ENCODE measurements around the gene TRAF6.
A peak's percentile ranks its signal among the peaks of the same experiment; 100 is the strongest.
"Not testable (repeated sequence)": the region's sequence is repeated elsewhere in the genome, so short reads cannot be mapped to it uniquely, and the experiment has no call there.

Gene TRAF6, protein sequence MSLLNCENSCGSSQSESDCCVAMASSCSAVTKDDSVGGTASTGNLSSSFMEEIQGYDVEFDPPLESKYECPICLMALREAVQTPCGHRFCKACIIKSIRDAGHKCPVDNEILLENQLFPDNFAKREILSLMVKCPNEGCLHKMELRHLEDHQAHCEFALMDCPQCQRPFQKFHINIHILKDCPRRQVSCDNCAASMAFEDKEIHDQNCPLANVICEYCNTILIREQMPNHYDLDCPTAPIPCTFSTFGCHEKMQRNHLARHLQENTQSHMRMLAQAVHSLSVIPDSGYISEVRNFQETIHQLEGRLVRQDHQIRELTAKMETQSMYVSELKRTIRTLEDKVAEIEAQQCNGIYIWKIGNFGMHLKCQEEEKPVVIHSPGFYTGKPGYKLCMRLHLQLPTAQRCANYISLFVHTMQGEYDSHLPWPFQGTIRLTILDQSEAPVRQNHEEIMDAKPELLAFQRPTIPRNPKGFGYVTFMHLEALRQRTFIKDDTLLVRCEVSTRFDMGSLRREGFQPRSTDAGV
- 39.6 to 45.7 reads per million in 2 donors for total RNA-seq

- peak; percentile 79 to 89 (median 81) for DNase-seq
These were observed at the start of gene TRAF6 for GRCh38 chr11:36509694-36510593. Gene TRAF6 (minus strand): TSS chr11:36510272. CDS start chr11:36501515, 8,757 bp downstream.

- peak in 2 of 5 experiments; percentile 29 to 78 for DNase-seq
These were observed 48.7 kb upstream of the TRAF6 start for GRCh38 chr11:36558571-36559413.

DNA sequence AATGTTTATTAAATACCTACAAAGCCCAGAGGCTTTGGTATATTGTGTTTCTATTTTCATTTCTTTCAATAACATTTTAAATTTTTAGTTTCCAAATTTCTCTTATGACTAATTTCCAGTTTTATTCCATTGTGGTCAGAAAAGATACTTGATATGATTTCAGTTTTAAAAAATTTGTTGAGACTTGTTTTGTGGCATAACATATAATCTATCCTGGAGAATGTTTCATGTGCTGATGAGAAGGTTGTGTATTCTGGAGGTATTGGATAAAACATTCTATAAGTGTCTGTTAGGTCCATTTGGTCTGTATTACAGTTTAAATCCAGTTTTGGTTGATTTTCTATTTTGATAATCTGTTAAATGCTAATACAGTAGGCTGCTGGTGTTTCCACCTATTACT, 47.9 kb upstream of the TRAF6 start:
- no peak for DNase-seq

DNA sequence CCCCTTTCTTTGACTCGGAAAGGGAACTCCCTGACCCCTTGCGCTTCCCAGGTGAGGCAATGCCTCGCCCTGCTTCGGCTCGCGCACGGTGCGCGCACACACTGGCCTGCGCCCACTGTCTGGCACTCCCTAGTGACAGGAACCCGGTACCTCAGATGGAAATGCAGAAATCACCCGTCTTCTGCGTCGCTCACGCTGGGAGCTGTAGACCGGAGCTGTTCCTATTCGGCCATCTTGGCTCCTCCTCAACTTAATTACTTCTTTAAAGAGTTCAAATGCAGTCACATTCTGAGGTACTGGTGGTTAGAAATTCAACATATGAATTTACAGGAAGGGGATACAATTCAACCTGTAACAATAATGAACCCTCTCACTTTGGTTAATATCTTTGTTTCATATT, 47.3 kb upstream of the TRAF6 start:
- DNase-seq: not testable (repeated sequence)

DNA sequence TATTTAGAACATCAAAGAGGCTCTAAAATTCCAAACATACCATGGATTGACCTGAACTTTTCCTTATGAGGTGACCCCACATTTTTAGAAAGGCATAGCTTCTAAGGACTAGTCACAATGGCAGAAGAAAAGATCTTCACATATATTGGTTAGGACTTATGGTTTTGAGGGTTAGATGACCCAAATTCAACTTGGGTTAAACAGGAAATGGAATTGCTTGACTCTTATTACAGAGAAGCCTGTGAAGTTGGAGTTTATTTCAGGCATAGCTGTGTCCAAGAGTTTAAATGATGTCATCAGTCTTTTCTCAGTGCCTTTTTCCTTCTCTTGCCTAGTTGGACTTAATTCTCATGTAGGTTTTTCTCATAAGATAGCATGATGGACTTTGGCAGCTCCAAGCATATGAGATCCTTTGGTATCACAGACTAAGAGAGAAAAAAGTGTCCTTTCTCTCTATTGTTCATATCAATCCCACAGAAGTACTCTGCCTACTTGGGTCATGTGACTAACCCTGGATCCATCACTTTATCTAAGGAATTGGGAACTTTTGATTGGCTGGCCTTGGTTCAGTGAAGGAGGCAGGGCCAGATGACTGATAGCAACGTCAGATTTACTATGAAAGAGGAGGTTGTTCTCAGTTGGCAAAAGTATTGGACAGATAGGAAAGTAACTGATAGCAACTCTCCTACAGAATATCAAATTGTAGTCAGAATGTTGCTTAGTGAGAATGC, 40.5 kb upstream of the TRAF6 start:
- no peak for DNase-seq

DNA sequence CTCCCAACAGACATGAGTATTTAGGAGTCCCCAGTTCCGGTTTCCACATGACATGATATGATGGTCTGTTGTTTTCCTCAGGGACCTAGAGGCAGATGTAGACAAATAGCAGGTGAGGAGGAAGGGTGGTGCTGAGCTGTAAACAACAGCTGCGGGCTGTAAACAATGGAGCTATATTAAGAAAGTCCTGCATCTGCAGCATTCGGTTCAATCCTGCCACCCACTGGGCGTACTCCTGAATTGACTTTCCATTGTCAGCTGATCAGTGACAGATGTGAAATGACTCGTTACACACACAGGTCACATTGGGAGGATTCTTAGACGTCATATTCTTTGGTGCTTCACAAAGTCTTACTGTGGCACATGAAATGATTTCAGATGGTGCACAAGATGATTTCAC, 30.9 kb upstream of the TRAF6 start:
- DNase-seq: peak in 1 of 5 experiments; percentile 66

DNA sequence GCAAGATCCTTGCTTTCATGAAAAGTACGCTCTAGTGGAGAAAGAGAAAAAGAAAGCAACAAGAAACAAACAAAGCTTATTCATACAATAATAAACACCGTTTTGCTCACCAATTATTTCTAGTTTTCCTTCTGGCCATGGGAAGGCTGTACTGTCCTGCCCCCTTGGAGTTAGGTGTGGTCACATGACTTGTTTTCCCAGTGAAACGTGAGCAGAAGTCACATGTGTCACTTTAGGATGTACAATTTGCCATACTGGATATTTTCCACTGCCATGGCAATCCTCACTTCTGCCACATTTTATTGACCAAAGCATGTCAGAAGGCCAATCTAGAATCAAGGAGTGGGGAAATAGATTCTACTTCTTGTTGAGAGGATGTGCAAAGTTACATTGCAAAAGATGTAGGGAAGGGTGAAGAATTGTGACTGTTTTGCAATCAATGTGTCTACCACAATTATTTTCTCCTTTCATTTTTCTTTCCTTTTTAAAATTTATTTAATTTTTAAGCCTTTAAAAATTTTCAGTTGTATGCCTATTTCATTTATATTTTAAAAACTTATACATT, 24.3 kb upstream of the TRAF6 start:
- DNase-seq: no peak

GRCh38 chr11:36532941-36533601, 23.0 kb upstream of the TRAF6 start:
- DNase-seq: no peak

- no peak for DNase-seq
These were observed 20.8 kb upstream of the TRAF6 start for GRCh38 chr11:36530840-36531239.

GRCh38 chr11:36513965-36514364, 3.9 kb upstream of the TRAF6 start:
- DNase-seq: no peak

DNA sequence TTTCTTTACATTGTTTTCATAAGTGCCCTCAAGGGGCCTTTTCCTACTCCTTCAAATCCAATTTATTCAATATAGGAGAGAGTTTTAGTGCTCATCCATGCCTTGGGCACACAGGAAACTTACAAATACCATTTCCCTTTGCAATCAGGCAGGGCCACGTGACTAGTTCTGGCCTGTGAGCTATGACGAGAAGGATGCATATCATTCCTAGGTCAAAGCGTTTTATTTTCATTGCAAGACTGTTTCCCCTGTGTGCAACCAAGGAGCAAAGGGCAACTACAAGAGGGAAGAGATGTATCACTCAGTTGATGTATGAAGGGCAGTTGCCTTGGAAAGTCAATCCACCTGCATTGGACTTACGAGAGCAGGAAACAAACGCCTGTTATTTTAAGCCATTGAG, 1.9 kb upstream of the TRAF6 start:
- no peak for DNase-seq

- not testable (repeated sequence) for DNase-seq
These were observed 990 bp upstream of the TRAF6 start for GRCh38 chr11:36511062-36511461.

DNA sequence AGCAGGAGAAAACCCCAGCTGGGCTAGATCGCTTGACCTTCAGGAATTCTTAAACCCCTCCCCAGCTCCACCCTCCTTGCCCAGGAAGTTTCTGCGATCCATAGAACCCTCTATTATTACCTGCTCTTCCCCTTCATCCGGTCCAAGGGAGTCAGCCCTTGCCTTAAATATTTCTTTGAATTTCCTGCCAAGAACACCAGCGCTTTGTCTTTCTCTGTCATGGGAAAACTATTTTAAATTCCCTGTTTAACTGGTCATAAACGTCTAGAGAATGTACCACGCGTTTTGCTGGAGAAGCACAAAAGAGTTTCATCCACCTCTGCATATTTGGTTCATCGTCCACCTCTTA, 496 bp upstream of the TRAF6 start:
- no peak for DNase-seq

GRCh38 chr11:36509201-36509639, 852 bp downstream of the TRAF6 start:
- DNase-seq: peak in 1 of 5 experiments; percentile 19

DNA sequence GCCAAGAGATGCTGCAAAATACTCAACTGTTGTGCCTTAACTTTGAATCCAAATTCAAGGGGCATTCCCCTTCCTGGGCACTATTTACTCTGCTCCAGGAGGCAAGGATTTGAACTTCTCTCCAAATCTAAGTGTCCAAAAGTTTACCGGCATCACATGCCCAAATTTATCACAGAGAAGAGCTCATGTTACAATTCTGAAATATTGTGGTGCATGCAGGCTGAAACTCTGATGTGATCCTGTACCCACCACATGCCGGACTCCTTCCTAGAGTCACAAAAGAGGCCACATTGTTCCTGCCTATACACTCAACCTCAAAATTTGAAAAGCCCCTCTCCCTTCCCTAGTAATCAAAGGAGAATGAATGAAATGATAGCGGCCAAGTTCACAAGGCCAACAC, 1.3 kb downstream of the TRAF6 start:
- DNase-seq: no peak

DNA sequence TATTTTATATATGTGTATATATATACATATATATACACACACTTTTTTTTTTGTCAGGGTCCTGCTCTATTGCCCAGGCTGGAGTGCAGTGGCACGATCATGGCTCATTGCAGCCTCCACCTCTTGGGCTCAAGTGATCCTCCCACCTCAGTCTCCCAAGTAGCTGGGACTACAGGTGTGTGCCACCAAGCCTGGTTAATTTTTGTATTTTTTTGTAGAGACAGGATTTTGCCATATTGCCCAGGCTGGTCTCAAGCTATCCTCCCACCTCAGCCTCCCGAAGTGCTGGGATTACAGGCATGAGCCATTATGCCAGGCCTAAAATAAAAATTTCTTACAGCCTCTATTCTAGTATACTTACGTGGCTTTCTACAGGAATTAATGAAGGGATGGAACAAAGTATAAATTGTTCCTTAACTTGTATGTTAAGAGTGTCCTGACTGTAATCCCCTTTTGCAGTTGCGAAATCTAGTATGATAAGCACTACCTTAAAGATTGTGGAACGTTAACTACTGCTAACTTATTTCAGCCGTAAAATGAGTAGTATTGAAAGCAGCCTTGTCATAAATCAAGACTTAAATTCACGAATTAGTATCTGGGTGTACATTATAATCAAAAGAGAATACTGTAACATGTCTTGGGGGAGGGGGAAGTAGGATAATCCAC, 2.1 kb downstream of the TRAF6 start:
- DNase-seq: no peak

- no peak for DNase-seq
These were observed 8.8 kb downstream of the TRAF6 start for GRCh38 chr11:36501236-36501635.

GRCh38 chr11:36500315-36500721, 9.8 kb downstream of the TRAF6 start:
- no peak for DNase-seq

GRCh38 chr11:36499315-36499714, 10.8 kb downstream of the TRAF6 start:
- DNase-seq: no peak

GRCh38 chr11:36498721-36499120, 11.4 kb downstream of the TRAF6 start:
- no peak for DNase-seq

Measured in T-helper 2 cell (primary cell).